Mesenchymal stem cell (in vitro differentiated cells and primary cell): Measurements from ENCODE around the gene ITGA2B.

ENCODE experiments used
- DNase-seq: peaks from one replicate; pipeline ENCODE4 v3.0.0-alpha.2; 2013
- H2AFZ ChIP-seq: one replicate; pipeline ENCODE4 v1.6.1; 2013; ENCODE audit warnings: low read depth, mild to moderate bottlenecking, control low read depth, inconsistent platforms, low read length, moderate library complexity
- H2AK5ac ChIP-seq: 2 replicates; pipeline ENCODE4 v1.6.1; 2013; ENCODE audit warnings: low read length, moderate library complexity, mild to moderate bottlenecking, inconsistent platforms; ENCODE audit not compliant: severe bottlenecking
- H2BK120ac ChIP-seq: one replicate; pipeline ENCODE4 v1.6.1; 2013; ENCODE audit warnings: low read depth, mild to moderate bottlenecking, inconsistent platforms, low read length, moderate library complexity
- H2BK12ac ChIP-seq, 2 experiments: one replicate each; pipeline ENCODE4 v1.6.1; 2013; ENCODE audit warnings: inconsistent platforms in 2 of 2, low read length in 2 of 2, mild to moderate bottlenecking in 2 of 2, moderate library complexity in 2 of 2, control low read depth in 1 of 2
- H2BK15ac ChIP-seq: one replicate; pipeline ENCODE4 v1.6.1; 2013; ENCODE audit warnings: mild to moderate bottlenecking, low read depth, inconsistent platforms; ENCODE audit not compliant: poor library complexity, severe bottlenecking
- H2BK5ac ChIP-seq: 2 replicates; pipeline ENCODE4 v1.6.1; 2013; ENCODE audit warnings: low read depth, mild to moderate bottlenecking, low read length, control low read depth, inconsistent platforms; ENCODE audit not compliant: poor library complexity, severe bottlenecking
- H3K14ac ChIP-seq, 2 experiments: one replicate each; pipeline ENCODE4 v1.6.1; 2013; ENCODE audit warnings: inconsistent platforms in 2 of 2, low read length in 2 of 2, control low read depth in 1 of 2, mild to moderate bottlenecking in 1 of 2, moderate library complexity in 1 of 2
- H3K18ac ChIP-seq, 2 experiments: one replicate each; pipeline ENCODE4 v1.6.1; 2013; ENCODE audit warnings: inconsistent platforms in 2 of 2, low read length in 2 of 2, control low read depth in 1 of 2, low read depth in 1 of 2, mild to moderate bottlenecking in 1 of 2
- H3K23ac ChIP-seq, 2 experiments: one replicate each; pipeline ENCODE4 v1.6.1; 2013; ENCODE audit warnings: inconsistent platforms in 2 of 2, low read length in 2 of 2, mild to moderate bottlenecking in 2 of 2, moderate library complexity in 2 of 2, control low read depth in 1 of 2
- H3K27ac ChIP-seq: 2 replicates; pipeline ENCODE4 v1.5.1; 2013; ENCODE audit warnings: mild to moderate bottlenecking, moderate library complexity, low read length, control low read depth, inconsistent platforms; ENCODE audit not compliant: poor library complexity, severe bottlenecking
- H3K27me3 ChIP-seq, 2 experiments: 2 replicates each; pipeline versions ENCODE4 v1.6.1 to v1.7.0; 2013; ENCODE audit warnings: low read length in 2 of 2, mild to moderate bottlenecking in 2 of 2, moderate library complexity in 2 of 2, control low read depth in 1 of 2, inconsistent platforms in 1 of 2; ENCODE audit not compliant: control insufficient read depth in 1 of 2, insufficient read depth in 1 of 2
- H3K36me3 ChIP-seq, 2 experiments: 2 replicates each; pipeline versions ENCODE4 v1.6.1 to v1.7.0; 2013; ENCODE audit warnings: low read length in 2 of 2, control low read depth in 1 of 2, inconsistent platforms in 1 of 2, low read depth in 1 of 2, mild to moderate bottlenecking in 1 of 2; ENCODE audit not compliant: insufficient read depth in 2 of 2, control insufficient read depth in 1 of 2
- H3K4ac ChIP-seq, 2 experiments: one replicate each; pipeline ENCODE4 v1.6.1; 2013; ENCODE audit warnings: inconsistent platforms in 2 of 2, low read length in 2 of 2, mild to moderate bottlenecking in 2 of 2, moderate library complexity in 2 of 2, control low read depth in 1 of 2, low read depth in 1 of 2
- H3K4me1 ChIP-seq: 2 replicates; pipeline ENCODE4 v1.6.1; 2013; ENCODE audit warnings: low read depth, low read length, control low read depth; ENCODE audit not compliant: control insufficient read depth, insufficient read depth
- H3K4me2 ChIP-seq: 2 replicates; pipeline ENCODE4 v1.6.1; 2013; ENCODE audit warnings: low read length, mild to moderate bottlenecking, inconsistent platforms; ENCODE audit not compliant: poor library complexity, severe bottlenecking
- H3K4me3 ChIP-seq, 2 experiments: 2 replicates each; pipeline versions ENCODE4 v1.5.1 to v1.7.0; 2013; ENCODE audit warnings: low read length in 2 of 2, mild to moderate bottlenecking in 2 of 2, control low read depth in 1 of 2, low read depth in 1 of 2; ENCODE audit not compliant: insufficient read depth in 1 of 2
- H3K79me1 ChIP-seq: replicated peaks from 2 replicates; pipeline ENCODE4 v1.6.1; 2013; ENCODE audit warnings: mild to moderate bottlenecking, control low read depth, low read length, inconsistent platforms; ENCODE audit not compliant: poor library complexity, severe bottlenecking
- H3K9ac ChIP-seq: 2 replicates; pipeline ENCODE4 v1.7.0; 2013; ENCODE audit warnings: mild to moderate bottlenecking, low read length, moderate library complexity
- H3K9me3 ChIP-seq: 2 replicates; pipeline ENCODE4 v1.7.0; 2013; ENCODE audit warnings: mild to moderate bottlenecking, low read length; ENCODE audit not compliant: control insufficient read depth
- H4K8ac ChIP-seq: one replicate; pipeline ENCODE4 v1.6.1; 2013; ENCODE audit warnings: inconsistent platforms, mild to moderate bottlenecking, low read length, moderate library complexity
- H4K91ac ChIP-seq: one replicate; pipeline ENCODE4 v1.6.1; 2013; ENCODE audit warnings: mild to moderate bottlenecking, low read length, inconsistent platforms
- WGBS: methylation state at CpG from one replicate; pipeline ENCODE4 v1.1.7; 2013; ENCODE audit warnings: mixed read lengths; 5-methylcytosine and 5-hydroxymethylcytosine counted together

The ITGA2B gene

DNA sequence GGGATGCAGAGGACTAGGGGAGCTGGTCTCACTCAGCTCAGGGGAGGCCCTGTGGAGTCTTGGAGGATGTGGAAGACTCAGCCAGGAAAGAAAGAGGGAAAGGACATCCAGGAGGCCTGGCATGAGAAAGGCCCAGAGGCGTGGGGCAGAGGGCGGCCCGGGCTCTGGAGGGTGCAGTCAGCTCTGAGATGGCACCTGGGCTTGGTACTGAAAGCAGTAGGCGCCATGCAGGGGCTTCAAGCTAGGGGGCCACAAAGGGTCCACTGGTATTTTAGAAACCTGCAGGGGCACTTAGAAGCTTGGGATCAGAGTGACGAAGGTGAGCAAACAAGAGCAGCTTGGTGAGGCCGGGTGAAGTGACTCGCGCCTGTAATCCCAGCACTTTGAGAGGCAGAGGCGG is 31.4 kb downstream of the ITGA2B start:
- no peak for DNase-seq
- H3K4me2 ChIP-seq = no peak overlapping the region
- no peak overlapping the region for H3K4ac ChIP-seq
- peaks cover 36% of the 10 kb centered on the region for H3K4me1 ChIP-seq
- H2BK15ac ChIP-seq = no peak overlapping the region
- WGBS = 90% methylated on average over 9 of the region's 9 CpGs
- H2BK120ac ChIP-seq = no peak overlapping the region
- no peak overlapping the region for H3K27ac ChIP-seq
- H3K27me3 ChIP-seq = peaks cover 0 to 3% of the 10 kb centered on the region in 2 experiments
- H2AFZ ChIP-seq = no peak overlapping the region
- no peak overlapping the region for H3K14ac ChIP-seq
- H3K36me3 ChIP-seq = peaks cover 2 to 46% of the 10 kb centered on the region in 2 experiments
- H3K4me3 ChIP-seq = no peak overlapping the region
- no peak overlapping the region for H4K8ac ChIP-seq
- no peak overlapping the region for H3K23ac ChIP-seq
- peaks cover 35% of the 10 kb centered on the region for H3K79me1 ChIP-seq
- H2AK5ac ChIP-seq = no peak overlapping the region
- no peak overlapping the region for H2BK12ac ChIP-seq
- no peak overlapping the region for H3K9ac ChIP-seq
- H2BK5ac ChIP-seq = no peak overlapping the region
- H4K91ac ChIP-seq = no peak overlapping the region
- H3K9me3 ChIP-seq = no peaks in the 10 kb centered on the region
- no peak overlapping the region for H3K18ac ChIP-seq

DNA sequence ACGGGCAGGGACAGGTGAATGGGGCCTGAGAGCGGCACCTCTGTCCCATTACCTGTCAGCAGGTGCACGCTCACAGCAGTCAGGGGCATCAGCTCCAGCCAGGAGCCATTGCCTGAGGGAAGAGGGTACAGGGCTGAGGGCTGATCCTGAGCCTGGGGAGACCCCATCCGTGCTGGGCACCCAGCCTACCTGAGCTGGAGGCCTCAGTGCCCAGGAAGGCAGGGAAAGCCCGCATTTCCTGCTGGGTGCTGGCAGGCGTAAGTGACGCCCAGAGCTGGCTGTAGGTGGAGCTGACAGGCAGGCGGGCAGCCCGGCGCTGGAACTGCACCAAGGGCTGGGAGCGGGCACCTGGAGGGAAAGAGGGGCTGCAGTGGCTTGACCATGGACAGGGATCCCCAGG is 33.2 kb downstream of the ITGA2B start:
- Histone ChIP-seq H2BK12ac (no peak overlapping the region), H2AFZ (no peak overlapping the region), H3K36me3 (peaks cover 20 to 64% of the 10 kb centered on the region in 2 experiments), H2BK120ac (no peak overlapping the region), H3K4me1 (peaks cover 21% of the 10 kb centered on the region), H2AK5ac (no peak overlapping the region), H3K4ac (no peak overlapping the region), H2BK15ac (no peak overlapping the region), H3K23ac (no peak overlapping the region), H3K79me1 (peaks cover 22% of the 10 kb centered on the region), H3K27ac (no peak overlapping the region), H3K4me3 (no peak overlapping the region), H3K9me3 (no peaks in the 10 kb centered on the region), H3K14ac (no peak overlapping the region), H2BK5ac (no peak overlapping the region), H4K91ac (no peak overlapping the region), H3K9ac (no peak overlapping the region), H3K18ac (no peak overlapping the region), H4K8ac (no peak overlapping the region), H3K4me2 (no peak overlapping the region), H3K27me3 (peaks cover 0 to 3% of the 10 kb centered on the region in 2 experiments)
- WGBS = 95% methylated on average over 11 of the region's 11 CpGs
- no peak for DNase-seq

DNA sequence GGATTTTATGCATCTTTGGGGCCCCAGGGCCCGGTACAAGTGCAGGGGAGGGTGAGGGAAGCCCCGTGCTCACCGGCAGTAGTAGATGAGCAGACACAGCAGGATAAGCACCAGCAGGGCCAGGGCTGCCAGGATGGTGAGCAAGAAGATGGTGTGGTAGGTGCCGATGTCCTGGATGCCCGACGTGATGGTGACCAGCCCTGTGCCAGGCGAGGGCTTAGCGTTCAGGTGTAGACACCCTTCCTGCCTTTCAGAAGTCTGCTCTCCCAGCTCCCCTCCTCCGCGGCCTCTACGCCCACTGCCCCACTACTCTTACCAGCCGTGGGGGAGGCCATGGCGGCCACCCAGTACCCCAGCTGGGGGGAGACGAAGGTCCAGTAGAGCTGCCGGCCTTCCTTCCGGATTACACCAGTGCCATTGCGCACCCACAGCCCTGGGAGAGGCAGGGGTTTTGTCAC is 33.8 kb downstream of the ITGA2B start:
- Histone ChIP-seq H3K18ac (no peak overlapping the region), H2AK5ac (no peak overlapping the region), H2BK5ac (no peak overlapping the region), H3K27ac (no peak overlapping the region), H3K4ac (no peak overlapping the region), H3K4me3 (no peak overlapping the region), H2BK12ac (no peak overlapping the region), H4K91ac (no peak overlapping the region), H2BK15ac (no peak overlapping the region), H3K23ac (no peak overlapping the region), H3K9me3 (no peaks in the 10 kb centered on the region), H3K4me1 (peaks cover 15% of the 10 kb centered on the region), H2AFZ (no peak overlapping the region), H3K79me1 (peaks cover 16% of the 10 kb centered on the region), H3K14ac (no peak overlapping the region), H3K27me3 (peaks cover 0 to 3% of the 10 kb centered on the region in 2 experiments), H3K4me2 (no peak overlapping the region), H3K9ac (no peak overlapping the region), H4K8ac (no peak overlapping the region), H2BK120ac (no peak overlapping the region), H3K36me3 (peaks cover 26 to 70% of the 10 kb centered on the region in 2 experiments)
- WGBS = 87% methylated on average over 17 of the region's 17 CpGs
- no peak for DNase-seq

DNA sequence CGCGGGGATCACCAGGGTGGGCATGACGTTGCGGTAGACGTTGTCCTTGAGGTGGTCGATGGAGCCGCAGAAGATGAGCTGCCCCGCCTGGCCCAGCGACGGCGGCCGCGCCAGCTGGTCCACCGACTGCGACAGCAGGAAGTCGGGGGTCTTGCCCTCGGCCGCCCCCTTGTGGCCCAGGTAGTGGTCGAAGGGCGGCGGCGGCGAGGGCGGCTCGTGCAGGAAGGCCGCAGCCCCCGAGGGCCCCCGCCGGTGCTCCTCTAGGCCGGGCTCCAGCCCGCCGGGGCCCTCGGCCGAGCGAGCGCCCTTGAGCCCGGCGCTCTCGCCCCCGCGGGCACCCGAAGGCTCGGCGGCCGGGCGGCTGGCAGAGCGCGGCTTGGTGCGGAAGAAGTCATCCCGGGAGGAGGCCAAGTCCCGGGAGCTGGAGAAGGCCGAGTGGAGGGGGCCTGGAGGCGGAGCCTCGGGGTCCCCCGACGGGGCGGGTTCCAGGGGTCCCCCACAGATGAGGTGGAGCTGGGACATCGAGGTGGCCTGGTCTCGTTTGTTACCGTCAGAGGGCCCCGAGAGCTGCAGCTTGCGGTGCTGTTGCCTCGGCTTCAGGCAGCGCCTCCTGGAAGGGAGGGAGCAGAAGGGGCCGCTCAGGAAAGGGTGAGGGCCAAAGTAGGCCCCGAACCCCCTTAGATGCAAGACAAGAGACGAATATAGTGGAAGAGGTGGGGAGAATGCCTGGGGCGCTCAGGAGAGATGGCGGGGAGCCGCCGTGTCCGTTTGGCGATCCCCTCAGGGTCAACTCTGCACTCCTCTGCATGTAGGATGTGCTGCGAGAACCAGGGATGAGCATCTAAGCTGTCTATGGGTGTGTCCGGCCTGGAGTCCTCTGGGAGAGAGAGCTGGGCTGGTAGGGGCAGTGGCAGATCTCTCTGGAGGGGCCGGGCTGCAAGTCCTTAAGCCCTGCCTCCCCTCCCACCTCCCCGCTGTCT is 34.6 kb downstream of the ITGA2B start:
- Histone ChIP-seq H2BK12ac (peak overlapping the region in 1 of 2 experiments; percentile 19), H4K8ac (no peak overlapping the region), H4K91ac (peak overlapping the region; percentile 11), H2BK120ac (no peak overlapping the region), H2BK15ac (no peak overlapping the region), H3K4me3 (no peak overlapping the region), H3K4me1 (peaks cover 11% of the 10 kb centered on the region), H3K23ac (no peak overlapping the region), H3K79me1 (peaks cover 12% of the 10 kb centered on the region), H2AFZ (no peak overlapping the region), H3K4me2 (no peak overlapping the region), H3K27ac (no peak overlapping the region), H3K14ac (no peak overlapping the region), H3K4ac (no peak overlapping the region), H2AK5ac (no peak overlapping the region), H3K18ac (no peak overlapping the region), H3K36me3 (peaks cover 32 to 76% of the 10 kb centered on the region in 2 experiments), H3K27me3 (peaks cover 0 to 3% of the 10 kb centered on the region in 2 experiments), H2BK5ac (no peak overlapping the region), H3K9me3 (no peaks in the 10 kb centered on the region), H3K9ac (no peak overlapping the region)
- DNase-seq = no peak
- 42% methylated on average over 68 of the region's 77 CpGs for whole genome bisulfite sequencing
